Myocyte (in vitro differentiated cells): ENCODE data around the gene KCNG4. TPM values are rescaled to one million over a fixed set of nuclear protein-coding genes. Genes with fewer than 3 reads are reported as not detected.

Experiments
- total RNA-seq: library from RNA; depleted of rRNA; stranded (reverse); fragments of >200 nt; gene quantifications from 2 replicates; pipeline ENCODE4 v1.2.3, GENCODE V29; 2014

KCNG4 gene
- total RNA-seq, 1 donor from 2014 or later, result 0.05 TPM

Other genes with a start within 250 kb of the KCNG4 start
- gene SLC38A8, start 197.2 kb downstream of the KCNG4 start, total RNA-seq, result not detected in 2 replicates
- gene MBTPS1, start 123.1 kb downstream of the KCNG4 start, total RNA-seq, result 42.1 and 53.5 TPM in 2 replicates
- 31.8 and 35.0 TPM in 2 replicates for gene HSDL1, start 94.8 kb downstream of the KCNG4 start, total RNA-seq
- gene DNAAF1, start 94.7 kb downstream of the KCNG4 start, total RNA-seq, result not detected in 2 replicates
- 17.5 and 23.6 TPM in 2 replicates for gene TAF1C, start 53.0 kb downstream of the KCNG4 start, total RNA-seq
- gene ADAD2, start 48.9 kb downstream of the KCNG4 start, total RNA-seq, result not detected in 2 replicates
- 0.43 TPM in 1 of 2 replicates, not detected in the other for gene WFDC1, start 54.9 kb upstream of the KCNG4 start, total RNA-seq
- gene ATP2C2, start 128.5 kb upstream of the KCNG4 start, total RNA-seq, result not detected in 2 replicates